Gastrocnemius medialis (tissue), 4 donors: ENCODE measurements around the gene SNAP25.

Experiments used
- CTCF ChIP-seq, 5 experiments: fragments of 450-650 bp in 3 of 5; fragments of 200-600 bp in 2 of 5; sonication (generic) in 2 of 5; IDR thresholded peaks in 4 of 5; conservative IDR thresholded peaks in 1 of 5; 1 replicate in 4 of 5; 2 replicates in 1 of 5; pipeline ENCODE4 v1.5.1; 2016 to 2019; ENCODE audit warnings: antibody characterized with exemption in 5 of 5, mild to moderate bottlenecking in 3 of 5, moderate library complexity in 3 of 5
- POLR2A ChIP-seq, 2 donors: fragments of 450-650 bp; IDR thresholded peaks; one replicate each; pipeline ENCODE4 v1.6.1; 2017; ENCODE audit warnings: antibody characterized with exemption in 2 of 2, mild to moderate bottlenecking in 2 of 2, moderate library complexity in 2 of 2

GRCh38 chr20:10194166-10194565 lies 24.5 kb upstream of the SNAP25 start:
- TF ChIP-seq POLR2A (IDR thresholded peaks at IDR 0.05) (no peak), CTCF (IDR thresholded peaks at IDR 0.05 in 4 of 5, conservative IDR thresholded peaks at IDR 0.05 in 1 of 5) (no peak)
